Kidney (tissue), 14 donors: ENCODE results near the gene LMX1B. TPM values are rescaled to one million over a fixed set of nuclear protein-coding genes. Genes with fewer than 3 reads are reported as not detected.
A peak's percentile ranks its signal among the peaks of the same experiment; 100 is the strongest.
"Not testable (repeated sequence)": the region's sequence is repeated elsewhere in the genome, so short reads cannot be mapped to it uniquely, and the experiment has no call there.

Source experiments
- DNase-seq, 5 donors: peaks; one replicate each; pipeline ENCODE4 v3.0.0-alpha.2; 2013 to 2020
- FAIRE-seq: peaks from 2 replicates; lab custom pipeline; 2012; peaks lifted over from hg19 to GRCh38; lab: Jason Lieb, UNC
- H3K27ac ChIP-seq, 2 donors: one replicate each; pipeline ENCODE4 v1.7.0; 2013; ENCODE audit warnings: low read depth in 2 of 2, low read length in 2 of 2, inconsistent platforms in 1 of 2
- H3K27me3 ChIP-seq: one replicate; pipeline ENCODE4 v1.7.1; 2013; ENCODE audit warnings: low read length, inconsistent platforms; ENCODE audit not compliant: control insufficient read depth, insufficient read depth
- H3K36me3 ChIP-seq, 3 donors: one replicate each; pipeline versions ENCODE4 v1.7.0 to v1.7.1; 2013; ENCODE audit warnings: low read length in 3 of 3, control low read depth in 1 of 3, inconsistent platforms in 1 of 3; ENCODE audit not compliant: insufficient read depth in 3 of 3, control insufficient read depth in 2 of 3
- H3K4me1 ChIP-seq, 3 donors: one replicate each; pipeline versions ENCODE4 v1.7.0 to v1.7.1; 2013; ENCODE audit warnings: low read length in 3 of 3, inconsistent platforms in 1 of 3, low read depth in 1 of 3; ENCODE audit not compliant: control insufficient read depth in 2 of 3, insufficient read depth in 2 of 3
- H3K4me3 ChIP-seq, 3 donors: one replicate each; pipeline versions ENCODE4 v1.7.0 to v1.8.1; 2013; ENCODE audit warnings: low read length in 3 of 3, control low read depth in 1 of 3, inconsistent platforms in 1 of 3
- H3K9ac ChIP-seq, 3 donors: one replicate each; pipeline versions ENCODE4 v1.7.0 to v1.7.1; 2013; ENCODE audit warnings: low read length in 3 of 3, control low read depth in 1 of 3, inconsistent platforms in 1 of 3
- H3K9me3 ChIP-seq, 3 donors: one replicate each; pipeline versions ENCODE4 v1.7.0 to v1.7.1; 2013; ENCODE audit warnings: low read length in 3 of 3, control low read depth in 1 of 3, inconsistent platforms in 1 of 3; ENCODE audit not compliant: control insufficient read depth in 2 of 3, insufficient read depth in 1 of 3
- CTCF ChIP-seq: IDR thresholded peaks from 3 replicates; pipeline ENCODE4 v1.5.1; 2012; ENCODE audit warnings: mild to moderate bottlenecking, moderate library complexity, borderline replicate concordance; ENCODE audit not compliant: insufficient read depth; ENCODE audit errors: extremely low read depth
- intact Hi-C: fragments of 100-400 bp; cut with DNase I; formaldehyde crosslinking; loops from one replicate; pipeline ENCODE4 v1.11.1; 2022
- polyA plus RNA-seq: library from polyadenylated mRNA; stranded (reverse); fragments of 350-450 nt; fragmentation: Illumina TruSeq; extraction: RNeasy Lipid Tissue Mini Kit (QIAGEN cat#74804); gene quantifications from one replicate; pipeline ENCODE4 v1.2.3, GENCODE V29; 2014; ENCODE audit warnings: low read depth, low replicate concordance; ENCODE audit not compliant: insufficient read depth
- total RNA-seq: library from RNA; stranded (reverse); fragmentation: NEBNext Ultra II Directional; extraction: Animal tissue kit (Norgen Biotek cat#: 25700); gene quantifications from one replicate; pipeline ENCODE4 v1.2.1, GENCODE V29; 2021
- donor health status: control.
- donor health status: control.
- donor health status: control.
- donor health status: control.
- donor health status: control.
- donor health status: DM: yes; HTN: yes; CAD: no.
- donor health status: Normal renal cell carcinoma (clear cell type).

LMX1B gene
- total and polyA plus RNA-seq, 2 donors from 2014 or later: 0.57 to 2.6 TPM

- intact Hi-C loops: loop anchor here (5.0 kb wide), 1 partner anchor 73 kb away; no protein-coding TSS in a partner anchor
- no peaks in the 10 kb centered on the region for H3K27me3 ChIP-seq
- FAIRE-seq (no peak), DNase-seq (peak in 1 of 5 donors; percentile 13)
- no peaks in the 10 kb centered on the region for H3K36me3 ChIP-seq
- TF ChIP-seq CTCF: no peak
- peaks cover 0 to 4% (median 3%) of the 10 kb centered on the region in 3 donors for H3K4me1 ChIP-seq
- H3K9ac ChIP-seq: no peak overlapping the region
- no peak overlapping the region for H3K27ac ChIP-seq
- H3K4me3 ChIP-seq: no peak overlapping the region
- no peaks in the 10 kb centered on the region for H3K9me3 ChIP-seq
These were observed 95.5 kb downstream of the LMX1B start for GRCh38 chr9:126709241-126709640.

GRCh38 chr9:126715382-126715781, 101.7 kb downstream of the LMX1B start:
- H3K9me3 ChIP-seq: no peaks in the 10 kb centered on the region
- no peak overlapping the region for H3K27ac ChIP-seq
- H3K4me3 ChIP-seq: no peak overlapping the region
- intact Hi-C loops: no loop called here
- no peaks in the 10 kb centered on the region for H3K36me3 ChIP-seq
- no peak overlapping the region for H3K9ac ChIP-seq
- H3K4me1 ChIP-seq: peaks cover 0 to 6% (median 4%) of the 10 kb centered on the region in 3 donors
- no peak for TF ChIP-seq CTCF
- no peaks in the 10 kb centered on the region for H3K27me3 ChIP-seq
- DNase-seq (no peak), FAIRE-seq (no peak)

GRCh38 chr9:126717441-126717840, 103.7 kb downstream of the LMX1B start:
- H3K36me3 ChIP-seq, H3K4me3 ChIP-seq, H3K9ac ChIP-seq, H3K9me3 ChIP-seq, H3K27ac ChIP-seq, FAIRE-seq, DNase-seq, intact Hi-C loops, H3K27me3 ChIP-seq: not testable (repeated sequence)
- peaks cover 2 to 17% (median 4%) of the 10 kb centered on the region in 3 donors for H3K4me1 ChIP-seq

- TF ChIP-seq CTCF: no peak
- FAIRE-seq (no peak), DNase-seq (peak; percentile 95 to 96 (median 96))
- Histone ChIP-seq H3K27me3 (no peaks in the 10 kb centered on the region), H3K4me3 (no peak overlapping the region), H3K27ac (peak overlapping the region; percentile 82 to 98), H3K9ac (peak overlapping the region in 1 of 3 donors; percentile 60), H3K36me3 (no peaks in the 10 kb centered on the region), H3K9me3 (no peaks in the 10 kb centered on the region), H3K4me1 (peaks cover 2 to 17% (median 4%) of the 10 kb centered on the region in 3 donors)
- intact Hi-C loops: no loop called here
These were observed 105.9 kb downstream of the LMX1B start for GRCh38 chr9:126719618-126720031.
